ENCODE measurements around the gene CREB5.

DNA sequence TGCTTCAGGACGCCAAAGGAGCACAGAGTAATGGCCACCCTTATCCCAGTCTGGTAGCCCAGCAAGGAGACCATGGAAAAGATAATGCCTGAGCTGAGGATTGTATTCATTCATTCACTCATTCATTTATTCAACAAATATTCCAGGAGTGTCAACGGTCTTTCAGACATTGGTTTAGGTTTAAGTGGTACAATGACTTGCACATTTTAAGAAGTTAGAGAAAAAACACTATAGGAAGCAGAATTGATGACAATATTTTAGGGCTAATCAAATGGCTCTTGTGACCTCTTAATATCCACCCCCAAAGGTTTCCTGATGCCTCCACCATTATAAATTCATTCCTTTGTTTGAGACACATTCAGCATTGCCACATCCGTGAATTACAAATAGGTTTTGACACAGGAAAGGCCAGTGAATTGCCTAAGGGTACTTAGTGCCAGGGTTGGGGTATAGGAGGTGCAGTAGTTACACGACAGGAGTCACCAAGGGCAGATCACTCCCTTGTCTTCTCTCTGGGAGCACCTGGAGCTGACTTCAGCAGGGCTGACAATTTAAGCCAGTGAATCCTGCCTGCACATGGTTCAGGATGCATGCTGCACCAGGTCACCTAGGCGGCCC is 269.5 kb downstream of the CREB5 start:
- TF ChIP-seq, protein P1, sequence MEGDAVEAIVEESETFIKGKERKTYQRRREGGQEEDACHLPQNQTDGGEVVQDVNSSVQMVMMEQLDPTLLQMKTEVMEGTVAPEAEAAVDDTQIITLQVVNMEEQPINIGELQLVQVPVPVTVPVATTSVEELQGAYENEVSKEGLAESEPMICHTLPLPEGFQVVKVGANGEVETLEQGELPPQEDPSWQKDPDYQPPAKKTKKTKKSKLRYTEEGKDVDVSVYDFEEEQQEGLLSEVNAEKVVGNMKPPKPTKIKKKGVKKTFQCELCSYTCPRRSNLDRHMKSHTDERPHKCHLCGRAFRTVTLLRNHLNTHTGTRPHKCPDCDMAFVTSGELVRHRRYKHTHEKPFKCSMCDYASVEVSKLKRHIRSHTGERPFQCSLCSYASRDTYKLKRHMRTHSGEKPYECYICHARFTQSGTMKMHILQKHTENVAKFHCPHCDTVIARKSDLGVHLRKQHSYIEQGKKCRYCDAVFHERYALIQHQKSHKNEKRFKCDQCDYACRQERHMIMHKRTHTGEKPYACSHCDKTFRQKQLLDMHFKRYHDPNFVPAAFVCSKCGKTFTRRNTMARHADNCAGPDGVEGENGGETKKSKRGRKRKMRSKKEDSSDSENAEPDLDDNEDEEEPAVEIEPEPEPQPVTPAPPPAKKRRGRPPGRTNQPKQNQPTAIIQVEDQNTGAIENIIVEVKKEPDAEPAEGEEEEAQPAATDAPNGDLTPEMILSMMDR (IDR thresholded peaks at IDR 0.05 in 2 of 3, conservative IDR thresholded peaks at IDR 0.05 in 1 of 3; ENCODE audit: borderline replicate concordance in 1 of 3, insufficient read depth in 1 of 3, low read depth in 2 of 3, low read length in 2 of 3), result no peak
- TF ChIP-seq MAX (IDR thresholded peaks at IDR 0.05) (no peak), POLR2A (IDR thresholded peaks at IDR 0.05; ENCODE audit: borderline replicate concordance, extremely low read depth, insufficient read depth, insufficient read length) (no peak), EZH2phosphoT487 (IDR thresholded peaks at IDR 0.05; ENCODE audit: borderline replicate concordance) (no peak), EZH2 (IDR thresholded peaks at IDR 0.05) (no peak), POLR2AphosphoS5 (IDR thresholded peaks at IDR 0.05; ENCODE audit: low read depth, low read length) (no peak), FOSL1 (IDR thresholded peaks at IDR 0.05; ENCODE audit: low read depth) (no peak), RAD21 (IDR thresholded peaks at IDR 0.05; ENCODE audit: low read depth) (no peak), SRF (IDR thresholded peaks at IDR 0.05; ENCODE audit: low read depth) (no peak), JUND (IDR thresholded peaks at IDR 0.05) (no peak), TCF7L2 (IDR thresholded peaks at IDR 0.05; ENCODE audit: borderline replicate concordance, extremely low read depth, insufficient read depth, insufficient read length) (no peak), CEBPB (IDR thresholded peaks at IDR 0.05; ENCODE audit: low read depth) (no peak)
